NCI-H2171 (cell line): Measurements from ENCODE around the gene RARB.

Experiments used
- DNase-seq: peaks from one replicate; lab custom pipeline; 2025; lab: John Stamatoyannopoulos, UW

RARB gene

GRCh38 chr3:25604107-25604805, 176.2 kb downstream of the RARB start:
- no peak for DNase-seq

- no peak for DNase-seq
These were observed 182.1 kb downstream of the RARB start for GRCh38 chr3:25610167-25610566.

- no peak for DNase-seq
These were observed 182.7 kb downstream of the RARB start for GRCh38 chr3:25610779-25611178.

- no peak for DNase-seq
These were observed 183.1 kb downstream of the RARB start for GRCh38 chr3:25611193-25611592.

- DNase-seq, result no peak
These were observed 190.0 kb downstream of the RARB start for GRCh38 chr3:25618028-25618427.

- no peak for DNase-seq
These were observed 191.3 kb downstream of the RARB start for GRCh38 chr3:25619382-25619781.

GRCh38 chr3:25620493-25620892, 192.4 kb downstream of the RARB start:
- DNase-seq, result no peak

- DNase-seq, result no peak
These were observed 193.0 kb downstream of the RARB start for GRCh38 chr3:25621087-25621486.

- no peak for DNase-seq
These were observed 203.9 kb downstream of the RARB start for GRCh38 chr3:25631989-25632388.

- DNase-seq, result no peak
These were observed 205.9 kb downstream of the RARB start for GRCh38 chr3:25633919-25634318.

GRCh38 chr3:25635038-25635437, 207.0 kb downstream of the RARB start:
- no peak for DNase-seq
